ENCODE results near the gene RNF150. TPM values are rescaled to one million over a fixed set of nuclear protein-coding genes. Genes with fewer than 3 reads are reported as not detected.

RNF150 gene
- total RNA-seq, 1 donor from 2014 or later = 31.2 TPM

GRCh38 chr4:141074098-141074878, 59.0 kb downstream of the RNF150 start:
- Histone ChIP-seq H3K9me3 (no peaks in the 10 kb centered on the region), H3K27me3 (no peaks in the 10 kb centered on the region), H3K27ac (no peak overlapping the region), H3K4me3 (no peak overlapping the region), H3K36me3 (no peaks in the 10 kb centered on the region), H3K4me1 (peaks cover 0 to 3% of the 10 kb centered on the region in 2 donors)
- no peak for DNase-seq (ENCODE audit: low spot score in 2 of 2)
- intact Hi-C loops (cut with DNase I) = no loop called here
- TF ChIP-seq CTCF (IDR thresholded peaks at IDR 0.05) = no peak

GRCh38 chr4:141066690-141067089, 66.6 kb downstream of the RNF150 start:
- Histone ChIP-seq H3K27ac (no peak overlapping the region), H3K4me3 (no peak overlapping the region), H3K36me3 (no peaks in the 10 kb centered on the region), H3K4me1 (no peaks in the 10 kb centered on the region), H3K9me3 (no peaks in the 10 kb centered on the region), H3K27me3 (no peaks in the 10 kb centered on the region)
- TF ChIP-seq CTCF (IDR thresholded peaks at IDR 0.05) = no peak
- no peak for DNase-seq (ENCODE audit: low spot score in 2 of 2)
- intact Hi-C loops (cut with DNase I) = no loop called here

GRCh38 chr4:141065872-141066271, 67.4 kb downstream of the RNF150 start:
- Histone ChIP-seq H3K36me3 (no peaks in the 10 kb centered on the region), H3K4me3 (no peak overlapping the region), H3K4me1 (no peaks in the 10 kb centered on the region), H3K27ac (no peak overlapping the region), H3K9me3 (no peaks in the 10 kb centered on the region), H3K27me3 (no peaks in the 10 kb centered on the region)
- intact Hi-C loops (cut with DNase I) = no loop called here
- no peak for TF ChIP-seq CTCF (IDR thresholded peaks at IDR 0.05)
- no peak for DNase-seq (ENCODE audit: low spot score in 2 of 2)

- intact Hi-C loops (cut with DNase I) = no loop called here
- H3K27me3 ChIP-seq = no peaks in the 10 kb centered on the region
- H3K4me3 ChIP-seq = no peak overlapping the region
- no peak for TF ChIP-seq CTCF (IDR thresholded peaks at IDR 0.05)
- no peaks in the 10 kb centered on the region for H3K9me3 ChIP-seq
- H3K27ac ChIP-seq = no peak overlapping the region
- H3K4me1 ChIP-seq = no peaks in the 10 kb centered on the region
- no peak for DNase-seq (ENCODE audit: low spot score in 2 of 2)
- no peaks in the 10 kb centered on the region for H3K36me3 ChIP-seq
Observed at GRCh38 chr4:141062651-141063050, 70.6 kb downstream of the RNF150 start.

- no peaks in the 10 kb centered on the region for H3K4me1 ChIP-seq
- intact Hi-C loops (cut with DNase I) = no loop called here
- no peaks in the 10 kb centered on the region for H3K9me3 ChIP-seq
- DNase-seq (ENCODE audit: low spot score in 2 of 2) = no peak
- no peak for TF ChIP-seq CTCF (IDR thresholded peaks at IDR 0.05)
- H3K36me3 ChIP-seq = no peaks in the 10 kb centered on the region
- no peak overlapping the region for H3K27ac ChIP-seq
- no peaks in the 10 kb centered on the region for H3K27me3 ChIP-seq
- H3K4me3 ChIP-seq = no peak overlapping the region
Observed at GRCh38 chr4:141058591-141059512, 74.4 kb downstream of the RNF150 start.

All from ascending aorta (tissue), 2 donors.